HepG2 (cell line): Measurements from ENCODE around the gene RAD9A.

Source experiments
- TAF1 ChIP-seq: sonication (generic); formaldehyde crosslinking; IDR thresholded peaks from 2 replicates; pipeline ENCODE4 v1.4.0; 2020; ENCODE audit warnings: missing genetic modification reagents
- ZBTB25 ChIP-seq: IDR thresholded peaks from 2 replicates; pipeline ENCODE4 v1.6.1; 2018; ENCODE audit warnings: missing genetic modification reagents

GRCh38 chr11:67423466-67423865 is 31.7 kb downstream of the RAD9A start:
- TF ChIP-seq ZBTB25 (CRISPR knock-in tag) (no peak), TAF1 (CRISPR knock-in tag) (no peak)
